Measurements from ENCODE around the gene WDR47. TPM values are rescaled to one million over a fixed set of nuclear protein-coding genes. Genes with fewer than 3 reads are reported as not detected.
"Not testable (repeated sequence)": the region's sequence is repeated elsewhere in the genome, so short reads cannot be mapped to it uniquely, and the experiment has no call there.

Gene WDR47
- total RNA-seq, 2 experiments from 2014 or later, result 8.2 to 8.4 TPM

DNA sequence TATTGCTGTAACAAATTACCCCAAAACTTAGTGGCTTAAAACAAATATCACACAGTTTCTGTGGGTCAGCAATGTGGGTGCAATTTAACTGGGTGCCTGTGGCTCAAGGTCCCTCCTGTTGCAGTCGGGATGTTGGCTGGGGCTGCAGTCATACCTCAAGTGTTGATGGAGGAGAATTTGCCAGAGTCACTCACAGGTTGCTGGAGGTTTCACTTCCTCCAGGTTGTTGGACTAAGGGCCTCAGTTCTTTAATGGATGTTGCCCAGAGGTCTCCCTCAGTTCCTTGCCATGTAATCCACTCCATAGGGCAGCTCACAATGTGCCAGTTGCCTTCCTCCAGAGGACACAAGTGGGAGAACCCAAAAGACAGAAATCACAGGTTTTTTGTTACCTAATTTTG is 36.4 kb upstream of the WDR47 start:
- Mint-ChIP-seq H3K36me3 (ENCODE audit: low read depth) (peaks cover 5% of the 10 kb centered on the region), H3K4me1 (ENCODE audit: low read depth) (peaks cover 16% of the 10 kb centered on the region), H3K4me3 (no peak overlapping the region), H3K27me3 (ENCODE audit: low read depth) (no peaks in the 10 kb centered on the region), H3K27ac (no peak overlapping the region), H3K9me3 (no peaks in the 10 kb centered on the region)
- CTCF ChIA-PET, result interaction anchor here (1.2 kb wide), 1 partner anchor 34 kb away, joined by 4 read pairs; a partner anchor contains a TSS
- no peak for DNase-seq
- intact Hi-C loops (cut with micrococcal nuclease), result no loop called here

DNA sequence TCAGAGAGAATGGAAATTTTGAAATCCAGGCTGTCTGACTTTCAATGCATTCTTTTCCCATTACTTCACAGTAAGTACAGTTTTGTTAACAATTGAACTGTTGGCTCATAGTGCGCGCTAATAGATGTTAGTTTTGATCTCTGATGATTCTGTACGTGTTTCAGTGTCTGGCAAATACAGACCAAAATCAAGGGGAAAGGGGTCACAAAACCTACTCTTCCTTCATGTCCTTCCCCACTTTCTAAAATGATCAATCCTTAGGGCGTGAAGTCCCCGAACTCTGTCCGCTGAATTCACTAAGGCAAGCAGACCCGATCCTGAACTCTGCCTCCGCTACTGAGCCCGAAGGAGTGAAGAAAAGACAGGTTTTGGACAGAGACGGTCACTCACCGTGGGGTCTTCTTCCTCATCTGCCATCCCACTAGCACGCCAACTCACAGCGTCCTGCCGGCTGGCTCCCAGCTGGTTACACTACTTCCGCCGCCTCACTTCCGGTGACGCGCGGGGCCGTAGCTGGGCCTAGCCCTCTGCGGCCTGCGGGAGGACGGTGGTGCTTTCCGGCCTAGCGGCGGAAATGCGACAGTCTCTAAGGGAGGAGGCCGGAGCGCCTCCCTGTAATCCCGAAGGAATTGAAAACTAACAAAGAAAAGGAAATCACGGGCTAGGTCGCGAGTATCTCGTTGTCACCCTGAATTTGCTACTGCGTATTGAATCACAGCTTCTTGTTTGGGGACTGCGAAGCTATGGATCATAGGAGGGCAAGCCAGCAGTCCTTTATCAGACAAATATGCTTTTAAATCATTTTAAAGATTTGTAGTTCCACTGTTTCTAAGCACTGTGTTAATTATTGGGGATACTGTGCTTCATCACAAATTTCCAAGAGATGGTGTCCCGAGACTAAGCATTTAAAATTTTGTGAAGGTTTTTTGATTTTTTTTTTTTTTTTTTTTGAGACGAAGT is 33.9 kb upstream of the WDR47 start, which contains the start of gene TAF13:
Gene TAF13 (minus strand): TSS at position 473 of the 960 bp plus-strand sequence. CDS start 56 bp downstream, at position 417.
- CTCF ChIA-PET, result interaction anchor here (0.6 to 1.7 kb wide), 6 partner anchors 16 to 76 kb away, joined by 3 to 11 read pairs (median 3); a partner anchor contains a TSS
- intact Hi-C loops (cut with micrococcal nuclease), result loop anchor here (1.0 kb wide), 5 partner anchors 14 to 113 kb away; partner anchors contain the start of genes CLCC1, TMEM167B and WDR47
- Mint-ChIP-seq H3K36me3 (ENCODE audit: low read depth) (peaks cover 5% of the 10 kb centered on the region), H3K4me1 (ENCODE audit: low read depth) (peaks cover 16% of the 10 kb centered on the region), H3K9me3 (no peaks in the 10 kb centered on the region), H3K4me3 (peak within 1 kb of the TSS; percentile 95), H3K27me3 (ENCODE audit: low read depth) (no peaks in the 10 kb centered on the region), H3K27ac (peak within 1 kb of the TSS; percentile 95)
- peak; percentile 90 for DNase-seq

DNA sequence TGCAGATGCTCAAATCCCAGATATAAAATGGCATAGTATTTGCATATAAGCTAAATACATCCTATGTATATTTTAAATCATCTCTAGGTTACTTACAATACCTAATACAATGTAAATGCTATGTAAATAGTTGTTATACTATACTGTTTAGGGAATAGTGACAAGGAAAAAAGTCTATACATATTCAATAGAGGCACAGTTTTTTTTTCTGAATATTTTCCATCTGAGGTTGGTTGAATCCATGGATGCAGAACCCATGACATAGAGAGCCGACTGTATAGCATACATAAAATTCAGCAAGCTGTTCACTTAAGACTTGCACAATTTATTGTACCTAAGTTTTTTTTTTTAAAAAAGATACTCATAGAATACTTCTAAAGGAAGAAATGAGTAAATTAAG is 27.4 kb upstream of the WDR47 start:
- no peak overlapping the region for H3K4me3 Mint-ChIP-seq
- H3K27ac Mint-ChIP-seq, result no peak overlapping the region
- no peaks in the 10 kb centered on the region for H3K27me3 Mint-ChIP-seq (ENCODE audit: low read depth)
- DNase-seq, result no peak
- CTCF ChIA-PET, result no interaction called here
- H3K9me3 Mint-ChIP-seq, result no peaks in the 10 kb centered on the region
- peaks cover 4% of the 10 kb centered on the region for H3K4me1 Mint-ChIP-seq (ENCODE audit: low read depth)
- intact Hi-C loops (cut with micrococcal nuclease), result no loop called here
- peaks cover 14% of the 10 kb centered on the region for H3K36me3 Mint-ChIP-seq (ENCODE audit: low read depth)

DNA sequence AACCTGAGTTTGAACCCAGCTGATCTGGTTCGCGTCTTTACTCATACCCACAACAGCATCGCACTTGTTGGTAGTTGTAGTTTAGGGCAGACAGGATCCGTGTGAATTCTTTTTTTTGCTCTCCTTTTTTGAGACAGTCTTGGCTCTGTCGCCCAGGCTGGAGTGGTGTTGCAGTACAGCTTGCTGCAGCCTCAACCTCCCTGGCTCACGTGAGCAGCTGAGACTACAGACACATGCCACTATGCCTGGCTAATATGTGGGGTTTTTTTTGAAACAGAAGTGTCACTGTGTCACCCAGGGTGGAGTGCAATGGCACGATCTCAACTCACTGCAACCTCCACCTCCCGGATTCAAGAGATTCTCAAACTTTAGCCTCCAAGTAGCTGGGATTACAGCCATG is 26.0 kb upstream of the WDR47 start:
- peaks cover 13% of the 10 kb centered on the region for H3K36me3 Mint-ChIP-seq (ENCODE audit: low read depth)
- no peak overlapping the region for H3K27ac Mint-ChIP-seq
- H3K27me3 Mint-ChIP-seq (ENCODE audit: low read depth), result no peaks in the 10 kb centered on the region
- DNase-seq, result no peak
- no peaks in the 10 kb centered on the region for H3K9me3 Mint-ChIP-seq
- H3K4me3 Mint-ChIP-seq, result no peak overlapping the region
- CTCF ChIA-PET, result no interaction called here
- H3K4me1 Mint-ChIP-seq (ENCODE audit: low read depth), result peaks cover 2% of the 10 kb centered on the region
- intact Hi-C loops (cut with micrococcal nuclease), result no loop called here

DNA sequence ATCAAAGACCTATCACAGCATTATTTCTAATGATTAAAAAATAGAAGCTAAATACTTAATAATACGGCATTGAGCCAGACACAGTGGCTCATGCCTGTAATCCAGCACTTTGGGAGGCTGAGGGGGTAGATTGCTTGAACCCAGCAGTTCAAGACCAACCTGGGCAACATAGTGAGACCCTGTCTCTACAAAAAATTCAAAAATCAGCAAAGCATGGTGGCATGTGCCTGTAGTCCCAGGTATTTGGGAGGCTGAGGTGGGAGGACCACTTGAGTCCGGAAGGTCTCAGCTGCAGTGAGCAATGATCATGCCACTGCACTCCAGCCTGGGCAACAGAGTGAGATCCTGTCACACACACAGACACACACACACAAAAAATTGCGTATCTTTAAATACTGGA is 23.2 kb upstream of the WDR47 start:
- Mint-ChIP-seq H3K9me3 (no peaks in the 10 kb centered on the region), H3K4me1 (ENCODE audit: low read depth) (no peaks in the 10 kb centered on the region), H3K36me3 (ENCODE audit: low read depth) (peaks cover 9% of the 10 kb centered on the region), H3K27me3 (ENCODE audit: low read depth) (no peaks in the 10 kb centered on the region), H3K27ac (no peak overlapping the region), H3K4me3 (no peak overlapping the region)
- CTCF ChIA-PET, result no interaction called here
- DNase-seq, result no peak
- intact Hi-C loops (cut with micrococcal nuclease), result no loop called here

DNA sequence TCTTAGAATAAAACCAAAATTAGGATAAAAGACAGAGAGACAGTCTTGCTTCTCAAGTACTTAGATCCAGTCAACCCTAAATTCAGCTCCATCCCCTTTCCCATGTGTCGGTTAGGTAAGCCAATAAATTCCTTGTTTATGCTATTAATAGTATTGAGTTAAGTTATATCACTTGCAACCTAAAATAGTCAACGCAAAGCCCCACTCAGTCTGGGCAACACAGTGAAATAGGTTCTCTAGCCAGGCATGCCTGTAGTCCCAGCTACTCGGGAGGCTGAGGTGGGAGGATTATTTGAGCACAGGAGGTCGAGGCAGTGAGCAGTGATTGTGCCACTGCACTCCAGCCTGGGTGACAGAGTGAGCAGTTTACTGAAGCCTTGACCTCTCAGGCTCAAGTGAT is 19.3 kb upstream of the WDR47 start:
- Mint-ChIP-seq H3K27ac (no peak overlapping the region), H3K9me3 (no peaks in the 10 kb centered on the region), H3K4me1 (ENCODE audit: low read depth) (no peaks in the 10 kb centered on the region), H3K4me3 (no peak overlapping the region), H3K36me3 (ENCODE audit: low read depth) (peaks cover 5% of the 10 kb centered on the region), H3K27me3 (ENCODE audit: low read depth) (no peaks in the 10 kb centered on the region)
- DNase-seq, result no peak
- intact Hi-C loops (cut with micrococcal nuclease), result no loop called here
- CTCF ChIA-PET, result interaction anchor here (0.6 to 0.7 kb wide), 2 partner anchors 9 to 281 kb away, joined by 3 to 4 read pairs; no protein-coding TSS in a partner anchor

DNA sequence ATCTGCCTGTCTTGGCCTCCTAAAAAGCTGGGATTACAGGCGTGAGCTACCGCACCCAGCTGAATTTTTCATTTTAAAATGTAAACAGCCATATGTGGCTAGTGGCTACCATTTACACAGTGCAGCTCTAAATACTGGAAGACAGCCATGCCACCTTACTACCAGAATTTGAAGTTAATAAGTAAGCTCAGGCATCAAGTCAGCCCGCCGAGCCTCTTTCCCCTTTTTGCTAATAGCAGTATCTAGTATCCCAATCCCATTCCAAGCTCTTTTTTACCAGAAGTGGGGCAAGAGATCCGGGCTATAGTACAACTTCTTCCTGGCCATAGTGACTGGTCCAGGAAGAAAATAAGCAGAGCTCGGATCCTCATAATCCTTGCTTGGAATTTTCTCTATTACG is 18.8 kb upstream of the WDR47 start:
- Mint-ChIP-seq H3K9me3 (no peaks in the 10 kb centered on the region), H3K27ac (no peak overlapping the region), H3K4me1 (ENCODE audit: low read depth) (no peaks in the 10 kb centered on the region), H3K4me3 (no peak overlapping the region), H3K36me3 (ENCODE audit: low read depth) (peaks cover 5% of the 10 kb centered on the region), H3K27me3 (ENCODE audit: low read depth) (no peaks in the 10 kb centered on the region)
- intact Hi-C loops (cut with micrococcal nuclease), result no loop called here
- DNase-seq, result no peak
- CTCF ChIA-PET, result interaction anchor here (0.6 kb wide), 1 partner anchor 281 kb away, joined by 4 read pairs; no protein-coding TSS in a partner anchor

DNA sequence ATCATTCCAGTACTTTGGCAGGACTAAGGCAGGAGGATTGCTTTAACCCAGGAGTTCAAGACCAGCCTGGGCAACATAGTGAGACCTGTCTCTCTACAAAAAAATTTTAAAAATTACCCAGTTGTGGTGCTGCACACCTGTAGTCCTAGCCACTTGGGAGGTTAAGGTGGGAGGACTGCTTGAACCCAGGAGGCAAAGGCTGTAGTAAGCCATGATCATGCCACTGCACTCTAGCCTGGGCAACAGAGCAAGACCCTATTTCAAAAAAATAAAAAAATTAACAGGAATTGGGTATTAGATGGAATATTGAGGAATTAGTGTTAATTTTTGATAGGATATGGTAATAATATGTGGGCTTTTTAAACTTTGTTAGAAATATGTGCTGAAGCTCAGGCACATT is 17.1 kb upstream of the WDR47 start:
- H3K27me3 Mint-ChIP-seq (ENCODE audit: low read depth), result no peaks in the 10 kb centered on the region
- CTCF ChIA-PET, result interaction anchor here (0.6 kb wide), 1 partner anchor 215 kb away, joined by 3 read pairs; no protein-coding TSS in a partner anchor
- no peaks in the 10 kb centered on the region for H3K36me3 Mint-ChIP-seq (ENCODE audit: low read depth)
- no peak overlapping the region for H3K4me3 Mint-ChIP-seq
- intact Hi-C loops (cut with micrococcal nuclease), result no loop called here
- no peaks in the 10 kb centered on the region for H3K9me3 Mint-ChIP-seq
- no peaks in the 10 kb centered on the region for H3K4me1 Mint-ChIP-seq (ENCODE audit: low read depth)
- no peak overlapping the region for H3K27ac Mint-ChIP-seq
- no peak for DNase-seq

DNA sequence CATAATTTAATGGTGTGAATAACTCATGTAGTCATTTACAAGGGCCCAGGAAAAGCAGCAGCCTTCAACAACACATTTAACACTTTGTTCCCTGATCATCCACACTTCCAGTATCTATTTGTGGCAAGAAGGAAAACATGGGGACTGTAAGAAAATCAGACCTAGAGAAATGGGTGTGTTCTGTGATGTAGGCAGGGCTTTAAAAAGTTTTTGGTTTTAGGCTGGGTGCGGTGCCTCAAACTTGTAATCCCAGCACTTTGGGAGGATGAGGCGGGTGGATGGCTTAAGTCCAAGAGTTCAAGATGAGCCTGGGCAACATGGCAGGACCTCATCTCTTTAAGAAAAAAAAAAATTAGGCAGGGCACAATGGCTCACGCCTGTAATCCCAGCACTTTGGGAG is 14.2 kb upstream of the WDR47 start:
- Mint-ChIP-seq H3K36me3 (ENCODE audit: low read depth) (no peaks in the 10 kb centered on the region), H3K27me3 (ENCODE audit: low read depth) (no peaks in the 10 kb centered on the region), H3K4me1 (ENCODE audit: low read depth) (no peaks in the 10 kb centered on the region), H3K9me3 (no peaks in the 10 kb centered on the region), H3K4me3 (no peak overlapping the region), H3K27ac (no peak overlapping the region)
- CTCF ChIA-PET, result no interaction called here
- intact Hi-C loops (cut with micrococcal nuclease), result no loop called here
- no peak for DNase-seq

DNA sequence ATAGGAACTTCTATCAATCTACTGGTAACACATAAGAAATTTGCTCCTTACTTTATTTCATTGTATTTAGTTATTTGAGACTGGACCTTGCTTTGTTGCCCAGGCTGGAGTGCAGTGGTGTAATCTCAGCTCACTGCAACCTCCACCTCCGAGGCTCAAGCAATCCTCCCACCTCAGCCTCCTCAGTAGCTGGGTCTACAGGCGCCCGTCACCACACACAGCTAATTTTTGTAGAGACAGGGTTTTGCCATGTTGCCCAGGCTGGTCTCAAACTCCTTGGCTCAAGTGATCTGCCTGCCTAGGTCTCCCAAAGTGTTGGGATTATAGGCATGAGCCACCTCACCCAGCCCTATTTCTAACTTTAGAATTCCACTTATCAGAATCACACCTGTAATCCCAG is 10.2 kb upstream of the WDR47 start:
- intact Hi-C loops (cut with micrococcal nuclease); DNase-seq; H3K36me3 Mint-ChIP-seq (ENCODE audit: low read depth); H3K27ac Mint-ChIP-seq; H3K27me3 Mint-ChIP-seq (ENCODE audit: low read depth); H3K4me3 Mint-ChIP-seq; H3K9me3 Mint-ChIP-seq; H3K4me1 Mint-ChIP-seq (ENCODE audit: low read depth): not testable (repeated sequence)
- CTCF ChIA-PET, result interaction anchor here (0.6 kb wide), 1 partner anchor 10 kb away, joined by 3 read pairs; no protein-coding TSS in a partner anchor

DNA sequence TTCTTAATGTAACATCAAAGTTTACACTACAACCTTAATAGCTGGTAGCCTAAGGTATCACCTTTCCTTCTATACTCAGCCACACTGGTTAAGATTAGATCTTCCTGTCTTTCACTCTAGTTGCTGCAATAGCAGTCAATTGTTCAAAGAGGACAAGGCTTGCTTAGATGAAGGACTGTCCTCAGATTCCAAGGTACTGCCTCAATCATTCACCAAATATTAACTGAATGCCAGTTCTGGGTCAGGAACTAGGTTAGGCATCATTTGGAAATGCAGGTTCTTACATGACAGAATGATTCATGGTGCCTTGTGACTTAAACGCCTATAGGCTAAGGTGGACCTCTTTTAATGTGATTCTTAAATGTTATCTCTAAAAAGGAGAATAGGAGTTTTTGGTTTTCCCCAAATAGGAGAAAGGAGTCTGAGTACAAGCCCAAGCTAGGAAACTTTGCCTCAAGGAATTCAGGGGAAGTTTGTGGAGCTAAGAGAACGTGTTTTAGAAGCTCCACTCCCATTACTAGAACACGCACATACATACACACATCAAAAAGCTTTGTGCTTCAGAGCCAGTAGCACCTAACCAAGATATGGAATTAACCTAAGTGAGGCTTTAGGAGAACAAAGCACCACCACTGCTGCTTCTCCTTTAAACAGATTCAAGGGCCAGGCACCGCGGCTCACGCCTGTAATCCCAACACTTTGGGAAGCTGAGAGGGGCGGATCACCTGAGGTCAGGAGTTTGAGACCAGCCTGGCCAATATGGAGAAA is 8.5 kb upstream of the WDR47 start:
- no peaks in the 10 kb centered on the region for H3K36me3 Mint-ChIP-seq (ENCODE audit: low read depth)
- peaks cover 5% of the 10 kb centered on the region for H3K27me3 Mint-ChIP-seq (ENCODE audit: low read depth)
- no peaks in the 10 kb centered on the region for H3K9me3 Mint-ChIP-seq
- intact Hi-C loops (cut with micrococcal nuclease), result no loop called here
- no peak for DNase-seq
- CTCF ChIA-PET, result interaction anchor here (1.0 kb wide), 1 partner anchor 22 kb away, joined by 3 read pairs; no protein-coding TSS in a partner anchor
- H3K4me1 Mint-ChIP-seq (ENCODE audit: low read depth), result no peaks in the 10 kb centered on the region
- no peak overlapping the region for H3K27ac Mint-ChIP-seq
- no peak overlapping the region for H3K4me3 Mint-ChIP-seq

DNA sequence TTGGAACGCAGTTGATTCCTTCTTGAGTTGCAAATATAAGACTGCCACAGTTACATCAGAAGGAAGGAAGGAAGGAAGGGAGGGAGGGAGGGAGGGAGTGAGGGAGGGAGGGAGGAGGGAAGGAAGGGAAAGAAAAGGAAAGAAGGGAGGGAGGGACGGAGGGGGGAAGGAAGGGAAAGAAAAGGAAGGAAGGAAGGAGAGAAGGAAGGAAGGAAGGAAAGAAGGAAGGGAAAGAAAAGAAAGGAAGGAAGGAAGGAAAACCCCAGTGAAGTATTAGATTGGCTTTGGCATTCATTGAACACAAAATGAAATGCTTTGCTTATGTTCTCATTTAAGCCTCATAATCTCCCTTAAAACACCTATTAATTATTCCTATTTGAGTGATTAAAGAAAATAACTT is 6.4 kb upstream of the WDR47 start:
- no peak for DNase-seq
- H3K4me3 Mint-ChIP-seq, result no peak overlapping the region
- intact Hi-C loops (cut with micrococcal nuclease), result no loop called here
- H3K9me3 Mint-ChIP-seq, result no peaks in the 10 kb centered on the region
- H3K27ac Mint-ChIP-seq, result no peak overlapping the region
- H3K4me1 Mint-ChIP-seq (ENCODE audit: low read depth), result no peaks in the 10 kb centered on the region
- CTCF ChIA-PET, result interaction anchor here (0.7 kb wide), 1 partner anchor 97 kb away, joined by 3 read pairs; no protein-coding TSS in a partner anchor
- no peaks in the 10 kb centered on the region for H3K36me3 Mint-ChIP-seq (ENCODE audit: low read depth)
- peaks cover 5% of the 10 kb centered on the region for H3K27me3 Mint-ChIP-seq (ENCODE audit: low read depth)

All from activated naive CD4-positive, alpha-beta T cell treated with anti-CD3 and anti-CD28 coated beads for 36 hours (primary cell).